Naive thymus-derived CD8-positive, alpha-beta T cell (primary cell): ENCODE data around the gene GINM1. TPM values are rescaled to one million over a fixed set of nuclear protein-coding genes. Genes with fewer than 3 reads are reported as not detected.

Experiments used
- ATAC-seq, 2 donors: fragments of 150-1000 bp; cut with Tn5 transposase in 1 of 2; sonication (Bioruptor Pico), chemical (Tn5 transposase) in 1 of 2; 1 replicate in 1 of 2; 2 replicates in 1 of 2; pipeline ENCODE4 v1.10.0; 2021; ENCODE audit warnings: mild to moderate bottlenecking in 2 of 2, moderate library complexity in 2 of 2
- POLR2A ChIA-PET: fragments of 350-600 bp; sonication (Branson Sonifier 250); formaldehyde crosslinking; loops from one replicate; lab custom pipeline; 2021; ENCODE audit warnings: antibody characterized with exemption; lab: Charles Lee
- DNase-seq, 10 donors: peaks; one replicate each; pipeline versions ENCODE4 v3.0.0 to v3.0.0-alpha.2; 2020 to 2022
- H3K27ac Mint-ChIP-seq, 10 donors: one replicate each; pipeline ENCODE4 v1.8.0; 2020 to 2022; ENCODE audit warnings: mild to moderate bottlenecking in 10 of 10, mixed read lengths in 10 of 10, moderate library complexity in 4 of 10, inconsistent platforms in 1 of 10
- H3K27me3 Mint-ChIP-seq, 5 donors: one replicate each; pipeline ENCODE4 v1.8.0; 2021 to 2022; ENCODE audit warnings: mixed read lengths in 5 of 5
- H3K36me3 Mint-ChIP-seq, 3 donors: one replicate each; pipeline ENCODE4 v1.8.0; 2020 to 2022; ENCODE audit warnings: mixed read lengths in 3 of 3, mild to moderate bottlenecking in 2 of 3, inconsistent platforms in 1 of 3
- H3K4me1 Mint-ChIP-seq, 4 donors: one replicate each; pipeline ENCODE4 v1.8.0; 2021 to 2022; ENCODE audit warnings: mixed read lengths in 4 of 4
- H3K4me3 Mint-ChIP-seq, 10 donors: one replicate each; pipeline ENCODE4 v1.8.0; 2020 to 2022; ENCODE audit warnings: mild to moderate bottlenecking in 10 of 10, mixed read lengths in 10 of 10, moderate library complexity in 6 of 10, inconsistent platforms in 1 of 10
- H3K9me3 Mint-ChIP-seq, 9 donors: one replicate each; pipeline ENCODE4 v1.8.0; 2020 to 2022; ENCODE audit warnings: mixed read lengths in 9 of 9, mild to moderate bottlenecking in 3 of 9, inconsistent platforms in 1 of 9, moderate library complexity in 1 of 9
- polyA plus RNA-seq, 3 donors: library from polyadenylated mRNA; unstranded; fragments of 300-500 nt; fragmentation: Illumina TruSeq; gene quantifications; one replicate each; pipeline ENCODE4 v1.2.3, GENCODE V29; 2021
- total RNA-seq, 8 experiments: library from RNA in 2 of 8; stranded (reverse) in 2 of 8; gene quantifications; one replicate each; pipeline ENCODE4 v1.2.3 and lab custom pipeline; 2021 to 2026

Gene GINM1
- total and polyA plus RNA-seq, 5 experiments from 2014 or later: 15.9 to 24.0 (median 20.7) TPM

DNA sequence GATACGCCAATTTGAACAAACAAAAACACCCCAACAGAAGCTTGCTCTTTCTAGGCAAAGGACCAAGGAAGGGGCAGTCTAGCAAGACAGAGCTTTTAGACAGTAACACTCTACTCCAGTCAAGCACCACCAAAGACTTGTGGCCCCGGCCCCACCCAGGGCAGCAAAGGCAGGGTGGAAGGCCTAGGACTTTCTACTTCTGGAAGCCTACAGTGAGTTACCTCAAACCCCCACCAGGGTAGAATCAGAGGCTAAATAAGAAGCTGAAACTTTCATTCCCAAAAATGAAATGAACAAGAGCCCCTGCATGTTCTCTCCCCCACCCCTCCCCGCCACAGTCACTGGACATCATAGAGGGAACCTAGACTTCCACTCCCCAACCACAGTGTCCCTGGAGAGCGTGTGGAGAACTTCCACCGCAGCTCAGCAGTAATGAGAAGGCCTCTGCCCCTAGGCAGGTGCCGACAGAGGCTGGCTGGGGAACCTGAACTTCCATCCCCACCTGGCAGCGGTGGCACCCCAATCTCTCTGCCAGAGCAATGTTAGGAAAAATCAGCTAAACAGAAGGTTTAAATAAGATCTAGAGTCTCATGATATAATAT is 42.3 kb downstream of the GINM1 start:
- Mint-ChIP-seq H3K27ac (peak overlapping the region in 4 of 10 donors; percentile 21 to 83 (median 40)), H3K4me1 (peaks cover 7 to 12% (median 9%) of the 10 kb centered on the region in 4 donors), H3K36me3 (peaks cover 4 to 31% (median 19%) of the 10 kb centered on the region in 3 donors), H3K9me3 (peaks cover 0 to 6% (median 2%) of the 10 kb centered on the region in 9 donors), H3K4me3 (no peak overlapping the region), H3K27me3 (no peaks in the 10 kb centered on the region)
- ATAC-seq: no peak
- no peak for DNase-seq
- POLR2A ChIA-PET: no interaction called here

- ATAC-seq: no peak
- Mint-ChIP-seq H3K27me3 (no peaks in the 10 kb centered on the region), H3K4me3 (no peak overlapping the region), H3K4me1 (peaks cover under 1 to 10% (median 6%) of the 10 kb centered on the region in 4 donors), H3K27ac (peak overlapping the region in 1 of 10 donors; percentile 15), H3K36me3 (peaks cover 7 to 64% (median 51%) of the 10 kb centered on the region in 3 donors), H3K9me3 (peaks cover 0 to 6% (median 2%) of the 10 kb centered on the region in 9 donors)
- POLR2A ChIA-PET: no interaction called here
- no peak for DNase-seq
These were observed 48.2 kb downstream of the GINM1 start for GRCh38 chr6:149614337-149614736.

DNA sequence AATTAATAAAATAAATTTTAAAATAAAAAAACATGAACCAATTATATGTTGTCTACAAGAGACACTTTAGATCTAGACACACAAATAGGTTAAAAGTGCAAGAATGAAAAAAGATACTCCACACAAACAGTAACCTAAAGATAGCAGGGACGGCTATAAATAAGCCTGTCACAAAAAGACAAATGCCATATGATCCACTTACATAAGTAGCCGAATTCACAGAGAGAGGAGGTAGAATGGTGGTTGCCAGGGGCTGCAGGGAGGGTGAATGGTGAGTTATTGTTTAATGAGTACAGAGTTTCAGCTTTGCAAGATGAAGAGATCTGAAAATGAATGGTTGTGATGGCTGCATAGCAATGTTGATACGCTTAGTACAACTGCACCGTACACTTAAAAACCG is 49.6 kb downstream of the GINM1 start:
- Mint-ChIP-seq H3K4me3 (no peak overlapping the region), H3K9me3 (peaks cover 0 to 6% (median 2%) of the 10 kb centered on the region in 9 donors), H3K36me3 (peaks cover 11 to 72% (median 59%) of the 10 kb centered on the region in 3 donors), H3K4me1 (peaks cover 0 to 10% (median 2%) of the 10 kb centered on the region in 4 donors), H3K27ac (peak overlapping the region in 1 of 10 donors; percentile 2), H3K27me3 (no peaks in the 10 kb centered on the region)
- POLR2A ChIA-PET: no interaction called here
- ATAC-seq (no peak), DNase-seq (no peak)

DNA sequence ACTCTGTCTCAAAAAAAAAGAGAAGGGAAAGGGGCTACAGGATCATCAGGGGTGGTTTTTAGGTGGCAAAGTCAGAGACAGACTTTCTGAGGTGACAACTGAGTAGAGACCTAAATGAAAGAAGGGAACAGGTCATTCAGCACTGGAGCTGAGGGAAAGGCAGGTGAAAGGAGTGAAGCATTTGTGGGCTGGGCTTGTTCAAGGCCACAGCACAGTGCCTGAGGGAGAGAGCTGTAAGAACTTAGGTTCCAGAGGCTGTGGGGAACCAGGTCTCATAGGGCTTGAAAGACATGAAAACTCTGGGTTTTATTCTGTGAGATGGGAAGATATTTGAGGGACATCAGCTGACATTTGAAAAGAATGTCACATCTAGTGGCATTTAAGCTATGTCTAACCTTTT is 61.5 kb downstream of the GINM1 start:
- H3K4me3 Mint-ChIP-seq: no peak overlapping the region
- H3K4me1 Mint-ChIP-seq: peaks cover 0 to 10% (median 4%) of the 10 kb centered on the region in 4 donors
- POLR2A ChIA-PET: interaction anchor here (0.6 kb wide), 1 partner anchor 18 kb away, joined by 3 read pairs; no protein-coding TSS in a partner anchor
- no peak for DNase-seq
- H3K9me3 Mint-ChIP-seq: no peaks in the 10 kb centered on the region
- H3K27me3 Mint-ChIP-seq: no peaks in the 10 kb centered on the region
- H3K27ac Mint-ChIP-seq: peak overlapping the region in 1 of 10 donors; percentile 84
- ATAC-seq: no peak
- H3K36me3 Mint-ChIP-seq: peaks cover 3 to 55% (median 19%) of the 10 kb centered on the region in 3 donors

GRCh38 chr6:149628875-149629510 is 62.8 kb downstream of the GINM1 start:
- POLR2A ChIA-PET: interaction anchor here (0.6 kb wide), 1 partner anchor 13 kb away, joined by 3 read pairs; no protein-coding TSS in a partner anchor
- Mint-ChIP-seq H3K36me3 (peaks cover 0 to 48% (median 14%) of the 10 kb centered on the region in 3 donors), H3K27me3 (no peaks in the 10 kb centered on the region), H3K9me3 (no peaks in the 10 kb centered on the region), H3K27ac (peak overlapping the region in 4 of 10 donors; percentile 32 to 74 (median 51)), H3K4me3 (no peak overlapping the region), H3K4me1 (peaks cover 0 to 10% (median 3%) of the 10 kb centered on the region in 4 donors)
- DNase-seq: no peak
- no peak for ATAC-seq

DNA sequence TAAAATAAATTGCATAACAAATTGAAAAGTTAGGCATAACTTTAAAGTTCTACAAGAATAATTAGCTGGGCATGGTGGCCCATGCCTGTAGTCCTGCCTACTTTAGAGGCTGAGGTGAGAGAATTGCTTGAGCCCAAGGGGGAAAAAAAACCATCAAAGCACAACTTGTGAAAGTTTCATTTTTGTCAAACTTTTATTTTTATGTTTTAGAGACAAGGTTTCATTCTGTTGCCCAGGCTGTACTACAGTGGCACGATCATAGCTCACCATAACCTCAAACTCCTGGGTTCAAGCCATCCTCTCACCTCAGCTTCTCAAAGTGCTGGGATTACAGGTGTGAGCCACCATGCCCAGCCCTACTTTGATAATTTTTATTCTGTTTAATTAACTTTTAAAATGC is 68.1 kb downstream of the GINM1 start:
- Mint-ChIP-seq H3K9me3 (no peaks in the 10 kb centered on the region), H3K4me3 (no peak overlapping the region), H3K27me3 (no peaks in the 10 kb centered on the region), H3K4me1 (peaks cover 0 to 2% (median under 1%) of the 10 kb centered on the region in 4 donors), H3K36me3 (peaks cover 0 to 54% (median 13%) of the 10 kb centered on the region in 3 donors), H3K27ac (no peak overlapping the region)
- DNase-seq (no peak), ATAC-seq (no peak)
- POLR2A ChIA-PET: no interaction called here

- Mint-ChIP-seq H3K4me3 (no peak overlapping the region), H3K4me1 (peaks cover 0 to 4% (median 3%) of the 10 kb centered on the region in 4 donors), H3K27ac (no peak overlapping the region), H3K9me3 (no peaks in the 10 kb centered on the region), H3K36me3 (peaks cover 0 to 44% (median 13%) of the 10 kb centered on the region in 3 donors), H3K27me3 (no peaks in the 10 kb centered on the region)
- POLR2A ChIA-PET: interaction anchor here (0.6 kb wide), 1 partner anchor 129 kb away, joined by 4 read pairs; no protein-coding TSS in a partner anchor
- ATAC-seq (no peak), DNase-seq (no peak)
These were observed 69.9 kb downstream of the GINM1 start for GRCh38 chr6:149636124-149636523.

Other genes with a start within 250 kb of the GINM1 start
- gene TAB2, start 248.7 kb upstream of the GINM1 start, total RNA-seq: 100 to 1,000 TPM; 114 to 117 TPM
- 10 to 100 TPM in 2 of 3 donors, 1 to 10 TPM in 1; 9.5 to 14.1 (median 12.9) TPM for gene TAB2, start 248.7 kb upstream of the GINM1 start, polyA plus RNA-seq
- gene SUMO4, start 166.1 kb upstream of the GINM1 start, total RNA-seq: 1 to 10 TPM; 5.1 to 6.0 TPM
- under 1 TPM; 0.30 to 0.80 (median 0.37) TPM for gene SUMO4, start 166.1 kb upstream of the GINM1 start, polyA plus RNA-seq
- 10 to 100 TPM; 61.9 to 63.5 TPM for gene ZC3H12D, start 81.4 kb upstream of the GINM1 start, total RNA-seq
- gene ZC3H12D, start 81.4 kb upstream of the GINM1 start, polyA plus RNA-seq: 1 to 10 TPM; 1.1 to 1.7 (median 1.5) TPM
- gene PPIL4, start 20.3 kb upstream of the GINM1 start, total RNA-seq: 10 to 100 TPM; 35.2 to 39.5 TPM
- 10 to 100 TPM in 2 of 3 donors, 1 to 10 TPM in 1; 7.1 to 11.8 (median 11.8) TPM for gene PPIL4, start 20.3 kb upstream of the GINM1 start, polyA plus RNA-seq
- gene KATNA1, start 82.3 kb downstream of the GINM1 start, total RNA-seq: 10 to 100 TPM; 16.2 to 16.6 TPM
- gene KATNA1, start 82.3 kb downstream of the GINM1 start, polyA plus RNA-seq: 10 to 100 TPM; 17.3 to 24.9 (median 18.9) TPM
- gene LATS1, start 151.7 kb downstream of the GINM1 start, total RNA-seq: 10 to 100 TPM; 45.1 to 55.7 TPM
- 10 to 100 TPM in 2 of 3 donors, 1 to 10 TPM in 1; 6.8 to 14.2 (median 14.1) TPM for gene LATS1, start 151.7 kb downstream of the GINM1 start, polyA plus RNA-seq
- gene NUP43, start 180.2 kb downstream of the GINM1 start, total RNA-seq: 10 to 100 TPM; 62.0 to 66.1 TPM
- gene NUP43, start 180.2 kb downstream of the GINM1 start, polyA plus RNA-seq: 1 to 10 TPM; 2.4 to 6.3 (median 5.9) TPM
- gene PCMT1, start 183.4 kb downstream of the GINM1 start, total RNA-seq: 10 to 100 TPM; 53.4 to 54.8 TPM
- 100 to 1,000 TPM; 141 to 148 (median 145) TPM for gene PCMT1, start 183.4 kb downstream of the GINM1 start, polyA plus RNA-seq